GM21717 (cell line): ENCODE results near the gene PCSK2.

Experiments used
- ATAC-seq: cut with Tn5 transposase; IDR thresholded peaks from one replicate; pipeline ENCODE4 v1.9.1; 2021; ENCODE audit warnings: mild to moderate bottlenecking, moderate library complexity; ENCODE audit not compliant: unreplicated experiment

The PCSK2 gene

DNA sequence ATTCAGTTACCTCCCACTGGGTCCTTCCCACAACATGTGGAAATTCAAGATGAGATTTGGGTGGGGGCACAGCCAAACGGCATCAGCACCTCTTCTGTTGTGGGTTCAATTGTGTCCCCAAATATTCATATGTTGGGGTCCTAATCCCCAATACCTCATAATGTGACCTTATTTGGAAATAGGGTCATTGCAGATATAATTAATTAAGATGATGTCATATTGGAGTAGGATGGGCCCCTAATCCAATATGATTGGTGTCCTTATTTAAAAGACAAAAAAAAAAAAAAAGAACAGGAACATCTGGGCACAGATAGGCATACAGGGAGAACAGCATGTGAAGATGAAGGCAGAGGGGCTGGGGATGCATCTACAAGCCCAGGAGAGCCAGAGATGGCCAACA, 214.9 kb downstream of the PCSK2 start:
- no peak for ATAC-seq

DNA sequence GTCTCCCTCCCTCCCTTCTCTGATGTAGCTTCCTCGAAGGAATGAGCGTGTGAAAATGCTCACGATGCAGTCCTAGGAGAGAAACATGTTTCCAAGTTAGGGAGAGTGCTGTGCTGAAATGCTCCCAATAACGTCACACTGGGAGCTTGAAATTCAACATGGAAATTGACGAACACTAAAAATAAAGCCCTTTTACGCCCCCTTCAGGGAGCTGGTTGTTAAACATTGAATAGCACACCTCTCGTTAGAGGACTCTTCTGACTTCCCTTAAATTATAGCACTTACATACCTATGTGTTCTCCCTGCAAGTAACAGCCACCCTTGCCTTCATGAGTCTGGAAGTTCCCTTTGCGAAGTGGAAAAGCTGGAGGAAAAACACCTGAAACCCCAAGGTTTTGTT, 215.7 kb downstream of the PCSK2 start:
- no peak for ATAC-seq

DNA sequence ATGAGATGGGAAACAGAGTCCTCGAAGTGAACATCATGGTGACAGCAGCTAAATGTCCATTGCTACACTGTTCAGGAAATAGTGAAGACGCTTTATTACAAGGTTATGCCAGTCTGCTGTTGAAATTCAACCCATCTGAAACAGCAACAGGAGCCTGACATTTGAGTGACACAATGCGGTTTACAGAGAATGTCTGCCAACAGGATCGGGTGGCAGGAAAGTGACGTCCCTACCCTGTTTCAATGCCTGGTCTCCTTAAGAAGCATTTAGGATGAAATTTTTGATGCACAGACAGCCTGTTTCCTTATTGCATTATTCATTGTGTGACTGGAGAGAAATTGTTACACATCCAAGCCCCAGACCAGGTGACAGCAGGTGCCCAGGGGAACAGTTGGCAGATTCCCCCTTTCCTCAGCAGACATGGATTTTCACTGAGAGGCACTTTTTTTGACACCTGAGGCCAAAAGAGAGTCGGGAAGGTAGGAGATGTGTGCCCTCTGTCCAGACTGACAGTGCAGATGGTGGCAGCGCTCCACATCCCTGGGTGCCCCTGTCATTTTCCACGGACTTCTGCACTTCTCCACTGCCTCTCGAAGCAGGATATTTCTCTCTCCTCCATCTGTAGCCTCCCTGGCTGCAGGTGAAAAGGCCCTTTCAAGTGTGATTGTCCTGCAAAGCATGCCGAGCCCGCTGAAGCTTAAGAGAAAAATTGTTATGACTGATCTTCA, 216.5 kb downstream of the PCSK2 start:
- no peak for ATAC-seq

DNA sequence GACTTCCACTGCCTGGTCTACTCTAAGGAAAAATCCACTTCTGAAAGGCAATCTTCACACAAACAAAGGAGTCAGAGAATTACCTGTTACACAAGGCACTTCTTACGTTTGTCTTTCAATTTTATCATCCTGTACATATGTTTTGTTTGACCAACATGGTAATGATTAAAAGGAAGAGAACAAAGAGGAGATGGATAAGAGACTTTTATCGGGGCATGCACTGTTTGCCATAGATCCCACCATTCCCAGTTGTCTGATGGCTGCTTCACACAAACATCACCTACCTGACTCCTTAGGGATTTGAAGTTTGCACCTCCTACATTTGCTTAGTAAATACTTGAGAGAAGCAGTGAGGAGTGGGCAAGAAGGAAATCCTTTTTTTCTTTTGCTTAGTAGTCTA, 217.3 kb downstream of the PCSK2 start:
- ATAC-seq, result no peak

DNA sequence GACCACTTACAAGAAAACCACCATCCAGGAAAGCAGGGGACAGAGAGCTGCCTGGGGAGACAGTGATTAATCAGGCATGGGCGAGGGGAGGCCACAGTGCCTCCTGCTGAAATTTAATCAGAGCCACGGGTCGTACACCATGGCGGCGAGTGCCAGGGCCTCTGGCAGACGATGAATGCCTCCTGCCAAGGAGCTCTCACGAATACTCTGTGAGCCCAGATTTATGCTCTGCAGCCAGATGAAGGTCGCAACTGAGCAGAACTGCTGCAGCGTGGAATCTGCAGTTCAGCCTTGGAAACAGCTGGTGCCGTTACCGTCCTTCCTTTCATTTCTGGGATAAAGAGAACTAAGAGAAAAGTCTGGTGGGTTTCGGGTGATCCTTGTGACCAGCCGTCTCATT, 218.7 kb downstream of the PCSK2 start:
- ATAC-seq, result no peak

DNA sequence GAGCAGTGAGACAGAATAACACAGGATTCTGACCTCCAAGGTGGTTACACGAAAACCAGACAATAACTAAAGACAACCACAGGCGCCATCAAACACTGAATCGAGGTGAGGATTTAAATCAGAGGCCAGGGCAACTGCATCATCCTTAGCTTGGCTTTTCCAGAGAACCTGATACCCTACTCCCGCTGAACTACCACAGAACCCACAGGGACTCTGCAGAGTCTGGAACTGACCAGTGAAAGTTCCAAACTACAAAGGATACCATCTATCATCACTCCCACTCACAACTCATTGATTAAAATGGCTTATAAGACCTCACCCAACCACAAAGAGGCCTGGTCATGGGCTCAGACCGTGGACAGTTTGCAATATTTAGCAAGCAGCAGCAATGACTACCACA, 219.3 kb downstream of the PCSK2 start:
- ATAC-seq, result no peak

DNA sequence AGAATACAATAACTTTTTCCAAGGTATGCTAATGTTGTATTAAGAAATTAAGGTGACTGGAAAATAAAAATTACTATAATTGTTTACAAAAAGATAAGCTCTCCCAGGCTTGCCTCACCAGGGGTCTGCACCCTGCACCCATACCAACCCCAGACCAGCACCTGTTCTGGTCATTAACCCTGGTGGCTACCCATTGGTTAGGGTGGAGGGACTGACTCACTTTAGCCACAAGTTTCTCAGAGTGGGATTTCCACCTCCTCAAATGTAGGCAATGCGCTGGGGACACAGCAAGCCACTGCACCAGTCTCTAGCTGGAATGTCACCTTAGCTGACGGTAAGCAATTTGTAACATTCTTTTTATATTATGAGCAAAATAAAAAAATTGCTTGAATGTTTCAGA, 221.2 kb downstream of the PCSK2 start:
- no peak for ATAC-seq

DNA sequence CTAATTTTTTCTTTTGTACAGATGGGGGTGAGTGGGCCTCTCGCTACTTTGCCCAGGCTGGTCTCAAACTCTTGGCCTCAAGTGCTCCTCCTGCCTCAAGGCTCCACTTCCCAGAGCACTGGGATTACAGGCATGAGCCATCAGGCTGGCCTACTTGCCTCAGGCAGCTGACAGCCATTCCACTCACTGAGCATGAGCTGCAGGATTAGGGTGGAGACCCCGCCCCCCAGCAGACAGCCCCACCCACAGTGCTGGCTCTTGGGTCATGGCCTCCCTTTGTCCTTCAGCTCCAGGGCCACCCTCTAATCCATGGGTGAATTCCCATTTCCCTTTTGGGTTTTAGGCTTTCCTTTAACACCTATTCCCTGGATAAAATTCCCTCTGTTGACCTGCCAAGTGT, 222.2 kb downstream of the PCSK2 start:
- no peak for ATAC-seq

DNA sequence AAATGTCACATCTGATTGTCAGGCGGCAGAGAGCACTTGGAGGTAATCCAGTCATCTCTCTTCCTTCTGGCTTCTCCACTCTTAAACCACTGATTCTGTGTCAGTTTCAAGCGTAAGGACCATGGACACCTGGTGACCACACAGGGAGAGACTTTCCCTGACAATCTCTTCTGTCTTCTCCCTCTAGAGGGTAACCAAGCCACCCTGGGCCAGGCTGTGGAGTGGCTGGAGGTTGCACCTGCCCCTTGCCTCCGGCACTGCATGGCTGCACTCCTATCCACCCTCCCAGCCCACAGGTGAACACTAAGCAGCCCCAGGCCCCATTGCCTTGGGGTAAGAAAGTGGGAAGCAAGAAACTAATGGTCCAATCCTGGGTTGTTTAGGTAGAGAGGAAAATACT, 225.6 kb downstream of the PCSK2 start:
- no peak for ATAC-seq

DNA sequence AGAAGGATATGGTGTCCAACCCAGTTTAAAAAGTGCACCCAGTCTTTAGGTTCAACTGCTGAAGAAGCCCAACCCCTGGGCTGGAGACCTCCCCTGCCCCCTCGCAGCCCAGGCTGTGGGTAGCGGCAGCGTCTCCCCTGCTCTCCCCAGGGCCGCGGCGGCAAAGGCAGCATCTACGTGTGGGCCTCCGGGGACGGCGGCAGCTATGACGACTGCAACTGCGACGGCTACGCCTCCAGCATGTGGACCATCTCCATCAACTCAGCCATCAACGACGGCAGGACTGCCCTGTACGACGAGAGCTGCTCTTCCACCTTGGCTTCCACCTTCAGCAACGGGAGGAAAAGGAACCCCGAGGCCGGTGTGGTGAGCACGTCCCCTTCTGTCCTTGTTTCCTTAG, 226.8 kb downstream of the PCSK2 start:
- no peak for ATAC-seq

DNA sequence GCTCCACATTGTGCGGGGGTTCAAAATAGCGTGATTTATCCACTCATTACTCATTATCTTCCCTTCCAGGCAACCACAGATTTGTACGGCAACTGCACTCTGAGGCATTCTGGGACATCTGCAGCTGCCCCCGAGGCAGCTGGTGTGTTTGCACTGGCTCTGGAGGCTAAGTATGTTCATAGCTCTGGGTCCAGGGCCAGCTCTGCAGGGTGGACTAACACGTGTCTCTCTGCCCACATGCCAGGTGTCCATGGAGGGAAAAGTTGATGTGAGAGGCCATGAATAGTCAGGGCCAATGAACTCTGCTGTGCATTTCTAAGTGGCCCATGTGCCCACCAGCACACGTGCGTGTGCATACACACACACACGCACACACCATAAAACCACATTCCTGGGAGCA, 229.4 kb downstream of the PCSK2 start:
- ATAC-seq, result no peak

DNA sequence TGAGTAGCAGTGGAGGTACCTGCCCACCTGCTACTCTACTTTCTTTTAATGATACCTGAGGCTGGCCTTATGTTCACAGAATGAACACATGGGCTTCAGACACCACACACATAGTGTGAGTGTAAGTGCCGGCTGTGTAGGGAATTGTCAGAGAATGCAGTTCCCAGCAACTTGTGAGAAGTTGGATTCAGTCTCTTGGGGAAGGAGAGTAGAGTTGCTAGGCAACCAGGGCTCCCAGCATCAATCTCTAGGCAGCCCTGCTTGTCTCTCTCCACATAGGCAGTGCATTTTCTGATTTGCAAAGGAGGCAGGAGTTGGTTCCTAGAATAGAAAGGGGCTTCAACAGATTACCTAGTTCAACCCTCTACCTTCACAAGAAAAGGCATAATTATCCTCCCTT, 230.2 kb downstream of the PCSK2 start:
- ATAC-seq, result no peak

DNA sequence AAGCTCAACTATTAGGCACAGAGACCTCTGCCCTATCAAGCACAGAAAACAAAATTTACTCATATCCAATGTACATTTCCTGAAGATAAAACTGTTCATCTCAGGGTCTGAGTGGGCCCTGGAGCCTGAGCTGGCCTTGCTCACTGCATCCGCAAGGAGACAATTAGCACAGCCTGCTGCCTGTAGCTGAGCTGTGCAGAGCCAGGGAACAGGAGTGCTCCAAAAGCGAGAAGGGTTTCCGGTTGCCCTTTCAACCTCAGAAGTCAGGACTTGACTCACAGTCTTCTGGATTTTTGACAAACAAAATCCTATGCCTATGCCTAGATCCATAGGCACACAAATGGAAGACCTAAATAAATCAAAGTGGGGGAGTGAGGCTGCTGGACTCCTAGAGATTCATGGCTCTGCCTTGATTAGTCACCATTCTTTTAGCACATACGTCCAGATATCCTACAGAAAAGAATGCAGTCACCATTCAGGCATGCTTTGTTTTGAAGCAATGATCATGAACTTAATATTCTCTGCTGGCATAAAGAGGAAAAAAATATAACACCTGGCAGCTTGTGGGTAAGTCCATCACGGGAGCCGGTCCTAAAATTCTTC, 230.8 kb downstream of the PCSK2 start:
- no peak for ATAC-seq

DNA sequence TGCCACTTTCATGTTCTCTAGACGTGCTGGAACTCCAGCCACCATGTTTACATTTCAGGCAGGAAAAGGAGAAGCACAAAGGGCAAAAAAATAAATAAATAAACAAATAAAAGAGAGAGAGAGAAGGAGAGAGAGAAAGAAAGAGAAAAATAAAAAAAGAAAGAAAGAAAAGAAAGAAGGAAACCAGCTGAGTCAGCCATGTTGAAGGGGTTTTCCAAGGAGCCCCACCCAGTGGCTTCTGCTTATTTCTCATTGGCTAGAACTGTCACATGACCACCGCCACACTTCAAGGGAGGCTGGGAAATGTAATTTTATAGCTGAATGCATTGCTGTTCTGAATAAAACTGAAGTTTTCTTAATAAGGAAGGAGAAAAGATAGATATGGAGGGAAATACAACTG, 233.3 kb downstream of the PCSK2 start:
- ATAC-seq, result no peak

DNA sequence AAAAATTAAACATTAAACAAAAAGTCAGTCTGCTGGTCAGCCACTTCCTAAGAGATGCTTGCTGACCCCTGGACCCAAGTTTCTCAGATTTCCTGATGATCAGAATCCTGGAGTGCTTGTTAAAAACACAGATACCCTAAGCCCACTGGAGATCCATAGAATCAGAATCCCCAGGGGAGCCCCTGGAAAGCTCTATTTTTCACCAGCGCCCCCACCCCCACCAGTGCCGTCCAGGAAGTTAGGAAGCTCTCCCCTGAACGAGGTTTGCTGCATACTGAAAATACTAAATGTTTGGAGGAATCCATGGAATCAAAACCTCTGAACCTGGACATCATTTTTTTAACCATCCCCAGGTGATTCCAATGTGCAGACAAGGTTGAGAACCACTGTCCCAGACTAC, 235.1 kb downstream of the PCSK2 start:
- ATAC-seq, result no peak

DNA sequence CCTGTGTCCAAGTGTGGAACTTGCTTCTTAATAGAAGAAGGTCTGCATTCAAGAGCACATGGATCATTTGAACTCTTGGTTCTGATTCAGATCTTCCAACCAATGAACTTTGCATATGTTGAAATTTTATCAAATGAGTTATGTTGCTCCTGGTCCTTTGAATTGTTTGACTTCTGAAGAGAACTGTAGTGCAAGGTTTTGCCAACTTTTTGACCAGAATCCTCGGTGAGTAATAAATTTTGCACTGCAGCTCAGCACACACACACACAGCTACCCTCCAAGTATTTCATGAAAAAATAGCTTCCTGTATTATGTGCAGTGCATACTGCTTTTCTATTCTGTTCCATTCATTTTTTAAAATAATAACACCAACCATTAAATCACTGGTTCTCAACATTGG, 236.9 kb downstream of the PCSK2 start:
- ATAC-seq, result no peak

DNA sequence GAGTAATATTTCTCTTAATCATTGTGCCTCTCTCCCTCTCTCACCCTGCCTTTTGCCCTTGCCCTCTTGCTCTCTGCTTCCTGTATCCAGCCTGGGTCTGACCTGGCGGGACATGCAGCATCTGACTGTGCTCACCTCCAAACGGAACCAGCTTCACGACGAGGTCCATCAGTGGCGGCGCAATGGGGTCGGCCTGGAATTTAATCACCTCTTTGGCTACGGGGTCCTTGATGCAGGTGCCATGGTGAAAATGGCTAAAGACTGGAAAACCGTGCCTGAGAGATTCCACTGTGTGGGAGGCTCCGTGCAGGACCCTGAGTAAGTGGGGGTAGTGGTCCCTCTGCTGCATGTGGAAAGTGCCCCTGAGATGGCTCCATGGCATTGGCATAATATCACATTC, 238.4 kb downstream of the PCSK2 start:
- no peak for ATAC-seq

DNA sequence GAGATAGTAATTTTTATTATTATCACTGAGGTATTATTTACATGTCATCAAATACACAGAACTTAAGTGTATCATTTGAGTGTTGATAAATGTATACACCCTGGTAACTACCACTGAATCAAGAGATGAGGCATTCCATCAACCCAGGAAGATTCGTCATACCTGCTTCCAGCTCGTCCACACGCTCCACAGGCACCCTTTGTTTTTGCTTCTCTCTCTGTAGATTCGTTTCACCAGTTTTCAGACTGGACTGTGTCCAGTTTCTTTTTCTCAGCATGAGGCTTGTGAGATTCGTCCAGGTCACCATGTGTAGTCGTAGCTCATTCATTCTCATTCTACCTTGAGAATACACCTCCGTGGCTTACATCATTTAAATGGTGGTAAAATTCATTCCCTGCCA, 239.8 kb downstream of the PCSK2 start:
- no peak for ATAC-seq

DNA sequence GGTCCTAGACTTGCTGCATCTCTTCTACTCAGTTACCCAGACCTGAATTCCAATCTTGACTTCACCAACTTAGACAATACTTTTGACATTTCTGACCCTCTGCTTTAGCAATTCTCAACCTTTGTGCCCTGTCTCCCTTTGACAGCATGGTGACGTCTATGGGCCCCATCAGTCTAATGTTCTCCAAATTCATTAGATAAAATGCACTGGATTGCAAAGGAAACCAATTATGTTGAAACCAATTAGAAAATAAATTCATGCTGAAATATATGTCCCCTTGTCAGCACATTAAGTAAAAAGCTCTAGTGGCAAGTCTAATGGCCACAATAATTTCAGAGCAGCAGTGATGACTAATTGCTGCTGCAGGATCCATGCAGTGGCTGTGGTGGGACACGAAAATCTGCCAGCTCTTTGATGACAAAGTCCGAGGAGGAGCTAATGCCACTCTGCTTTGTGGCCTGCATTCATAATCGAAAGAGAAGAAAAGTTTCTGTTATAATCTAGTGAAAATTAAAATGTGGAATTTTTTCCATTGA, 240.3 kb downstream of the PCSK2 start:
- ATAC-seq, result no peak

DNA sequence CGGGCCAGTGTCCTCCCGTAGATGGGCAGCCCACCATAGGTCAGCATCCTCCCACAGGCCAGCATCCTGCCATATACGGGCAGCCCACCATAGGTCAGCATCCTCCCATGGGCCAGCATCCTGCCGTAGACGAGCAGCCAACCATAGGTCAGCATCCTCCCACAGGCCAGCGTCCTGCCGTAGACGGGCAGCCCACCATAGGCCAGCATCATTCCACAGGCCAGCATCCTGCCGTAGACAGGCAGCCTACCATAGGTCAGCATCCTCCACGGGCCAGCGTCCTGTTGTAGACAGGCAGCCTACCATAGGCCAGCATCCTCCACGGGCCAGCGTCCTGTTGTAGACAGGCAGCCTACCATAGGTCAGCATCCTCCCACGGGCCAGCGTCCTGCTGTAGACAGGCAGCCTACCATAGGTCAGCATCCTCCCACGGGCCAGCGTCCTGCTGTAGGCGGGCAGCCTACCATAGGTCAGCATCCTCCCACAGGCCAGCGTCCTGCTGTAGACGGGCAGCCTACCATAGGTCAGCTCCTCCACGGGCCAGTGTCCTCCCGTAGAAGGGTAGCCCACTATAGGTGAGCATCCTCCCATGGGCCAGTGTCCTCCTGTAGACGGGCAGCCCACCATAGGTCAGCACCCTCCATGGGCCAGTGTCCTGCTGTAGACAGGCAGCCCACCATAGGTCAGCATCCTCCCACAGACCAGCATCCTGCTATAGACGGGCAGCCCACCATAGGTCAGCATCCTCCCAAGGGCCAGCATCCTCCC, 241.4 kb downstream of the PCSK2 start:
- no peak for ATAC-seq

DNA sequence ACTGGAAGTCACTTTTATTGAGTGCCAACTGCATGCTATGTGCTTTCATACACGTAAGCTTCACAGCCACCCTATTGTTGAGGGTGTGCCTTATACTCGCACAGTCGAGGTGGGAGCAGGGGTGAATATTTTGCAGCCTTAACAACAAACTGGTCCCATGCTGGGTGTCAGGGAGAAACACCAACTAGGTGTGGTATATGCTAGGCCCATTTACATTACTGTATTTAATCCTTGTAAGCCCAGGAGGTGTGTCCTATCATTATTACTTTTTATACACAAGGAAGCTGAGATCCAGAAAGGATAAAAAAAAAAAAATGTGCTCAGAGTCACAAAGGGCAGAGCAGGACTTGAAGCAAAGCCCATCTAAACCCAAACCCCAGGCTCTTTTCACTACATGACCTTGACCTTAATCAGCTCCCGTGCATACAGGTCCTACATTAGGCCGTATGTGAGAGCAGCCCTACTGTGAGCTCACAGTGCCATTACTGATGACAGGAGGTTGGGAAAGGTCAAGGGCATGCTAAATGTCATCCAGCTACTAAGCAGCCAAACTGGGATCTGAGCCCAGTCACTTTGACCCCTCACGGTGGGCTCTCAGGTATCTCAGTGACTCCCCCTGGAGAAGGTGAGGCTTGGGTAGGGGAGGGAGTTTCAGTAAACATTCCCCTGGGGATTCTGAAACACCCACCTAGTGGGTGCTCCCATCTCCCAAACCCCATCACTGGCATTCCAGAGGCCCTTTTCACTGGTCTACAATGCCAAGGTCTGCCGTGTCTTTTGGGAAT, 242.6 kb downstream of the PCSK2 start:
- no peak for ATAC-seq
